HG03575 (cell line): Measurements from ENCODE around the gene DDIT4L.
"Not testable (repeated sequence)": the region's sequence is repeated elsewhere in the genome, so short reads cannot be mapped to it uniquely, and the experiment has no call there.

Experiments used
- ATAC-seq: cut with Tn5 transposase; IDR thresholded peaks from one replicate; pipeline ENCODE4 v1.9.1; 2021; ENCODE audit not compliant: unreplicated experiment, insufficient number of reproducible peaks, low FRiP score; ENCODE audit errors: extremely low read depth

DDIT4L gene

DNA sequence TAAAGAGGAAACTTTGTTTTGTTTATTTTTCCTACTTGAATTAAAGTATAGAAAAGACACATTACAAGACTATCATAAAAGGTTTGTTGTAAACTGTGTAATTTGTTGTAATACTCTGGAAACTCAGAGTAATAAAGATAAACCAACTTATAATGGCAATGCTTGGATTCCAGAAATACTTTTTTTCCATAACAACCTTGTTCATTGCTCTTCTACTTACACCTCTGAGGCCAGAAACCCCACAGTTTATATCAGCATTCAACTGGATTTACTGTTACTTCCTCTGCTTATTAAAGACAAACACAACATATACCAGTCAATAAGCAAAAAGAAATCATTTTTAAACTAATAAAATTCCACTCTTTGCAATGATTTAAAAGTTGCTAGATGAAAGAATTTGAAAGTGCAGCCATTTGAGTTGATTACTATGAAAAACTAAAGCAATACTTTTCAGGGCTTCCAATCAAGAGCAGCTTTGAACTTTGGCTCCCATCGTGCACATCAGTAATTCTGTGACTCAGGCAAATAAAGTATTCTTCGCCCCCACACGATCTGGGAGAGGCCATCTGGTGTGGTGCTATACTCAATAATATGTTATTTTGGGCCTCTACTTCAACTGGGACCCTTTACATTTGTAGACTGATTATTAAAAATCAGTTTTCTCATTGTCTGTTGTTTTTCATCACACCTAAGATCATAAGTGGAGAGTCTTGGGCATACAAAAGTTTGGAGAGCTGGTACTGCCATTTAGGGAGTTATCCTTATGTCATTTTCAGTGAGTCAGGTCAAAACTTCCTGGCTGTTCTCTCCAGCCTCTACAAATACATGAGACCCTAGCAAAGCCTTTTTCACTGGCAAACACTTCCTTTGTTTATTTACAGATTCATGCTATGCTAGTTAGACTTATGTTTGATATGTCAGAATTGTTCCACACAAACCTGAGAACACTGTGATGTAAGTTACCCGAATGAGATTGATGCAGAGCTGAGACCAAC lies 20.5 kb downstream of the DDIT4L start:
- no peak for ATAC-seq

DNA sequence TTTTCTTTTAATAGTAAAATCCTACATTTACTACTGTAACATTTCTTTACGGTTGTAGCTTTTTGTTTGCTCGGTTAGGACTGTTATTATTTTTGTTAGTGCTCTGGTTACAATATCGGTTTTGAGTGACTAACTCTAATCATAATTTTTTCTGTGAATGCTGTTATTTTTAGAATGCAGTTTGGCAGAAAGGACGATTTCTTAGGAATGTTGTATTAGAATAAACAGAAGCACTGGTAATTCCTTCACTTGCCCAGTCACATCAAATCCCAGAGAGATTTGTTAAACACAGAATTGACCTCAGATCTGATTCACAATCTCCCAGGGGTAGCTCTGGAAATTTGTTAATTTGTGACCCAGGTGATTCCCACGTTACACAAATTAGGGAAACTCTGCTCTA lies 21.7 kb downstream of the DDIT4L start:
- ATAC-seq: no peak

DNA sequence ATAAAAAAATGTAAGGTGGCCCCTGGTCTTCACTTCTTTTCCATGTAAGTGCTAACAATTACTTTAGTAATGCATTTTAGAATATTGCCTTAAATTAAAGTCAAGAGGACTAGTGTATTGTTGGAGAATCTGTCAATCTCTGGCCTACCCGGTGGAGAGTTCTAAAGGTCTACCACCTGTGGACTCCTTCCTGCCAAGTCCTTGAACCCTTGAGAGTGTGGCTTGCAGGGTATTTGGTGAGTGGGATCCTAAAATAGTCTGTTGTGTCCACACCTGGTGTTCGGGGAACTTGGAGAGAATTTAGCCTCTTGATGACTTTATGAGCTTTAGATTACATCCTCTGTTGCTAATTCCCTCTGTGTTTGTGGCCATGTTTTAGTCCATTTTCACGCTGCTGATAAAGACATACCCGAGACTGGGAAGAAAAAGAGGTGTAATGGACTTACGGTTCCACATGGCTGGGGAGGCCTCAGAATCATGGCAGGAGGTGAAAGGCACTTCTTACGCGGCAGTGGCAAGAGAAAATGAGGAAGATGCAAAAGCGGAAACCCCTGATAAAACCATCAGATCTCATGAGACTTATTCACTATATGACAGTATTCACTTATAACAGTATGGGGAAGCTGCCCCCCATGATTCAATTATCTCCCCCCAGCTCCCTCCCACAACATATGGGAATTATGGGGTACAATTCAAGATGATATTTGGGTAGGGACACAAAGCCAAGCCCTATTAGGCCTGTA lies 23.8 kb downstream of the DDIT4L start:
- no peak for ATAC-seq

DNA sequence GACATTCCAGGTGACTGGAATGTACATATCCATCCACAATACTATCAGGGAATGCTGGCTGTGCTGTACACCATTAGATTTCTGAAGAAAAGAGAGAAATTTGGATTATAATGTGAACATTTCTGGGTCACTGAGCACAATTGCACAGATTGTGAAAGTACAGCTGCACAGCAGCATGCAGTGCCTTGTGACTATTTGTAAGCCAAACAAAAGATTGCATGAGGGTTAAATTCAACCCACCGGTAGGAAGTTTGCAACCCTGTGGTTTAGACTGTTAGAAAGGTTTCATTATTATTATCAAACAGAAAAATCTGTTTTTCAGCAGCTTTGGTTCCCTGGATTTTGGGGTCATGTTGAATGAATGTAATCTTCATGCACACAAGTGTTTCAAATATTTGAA lies 24.5 kb downstream of the DDIT4L start:
- ATAC-seq: no peak

DNA sequence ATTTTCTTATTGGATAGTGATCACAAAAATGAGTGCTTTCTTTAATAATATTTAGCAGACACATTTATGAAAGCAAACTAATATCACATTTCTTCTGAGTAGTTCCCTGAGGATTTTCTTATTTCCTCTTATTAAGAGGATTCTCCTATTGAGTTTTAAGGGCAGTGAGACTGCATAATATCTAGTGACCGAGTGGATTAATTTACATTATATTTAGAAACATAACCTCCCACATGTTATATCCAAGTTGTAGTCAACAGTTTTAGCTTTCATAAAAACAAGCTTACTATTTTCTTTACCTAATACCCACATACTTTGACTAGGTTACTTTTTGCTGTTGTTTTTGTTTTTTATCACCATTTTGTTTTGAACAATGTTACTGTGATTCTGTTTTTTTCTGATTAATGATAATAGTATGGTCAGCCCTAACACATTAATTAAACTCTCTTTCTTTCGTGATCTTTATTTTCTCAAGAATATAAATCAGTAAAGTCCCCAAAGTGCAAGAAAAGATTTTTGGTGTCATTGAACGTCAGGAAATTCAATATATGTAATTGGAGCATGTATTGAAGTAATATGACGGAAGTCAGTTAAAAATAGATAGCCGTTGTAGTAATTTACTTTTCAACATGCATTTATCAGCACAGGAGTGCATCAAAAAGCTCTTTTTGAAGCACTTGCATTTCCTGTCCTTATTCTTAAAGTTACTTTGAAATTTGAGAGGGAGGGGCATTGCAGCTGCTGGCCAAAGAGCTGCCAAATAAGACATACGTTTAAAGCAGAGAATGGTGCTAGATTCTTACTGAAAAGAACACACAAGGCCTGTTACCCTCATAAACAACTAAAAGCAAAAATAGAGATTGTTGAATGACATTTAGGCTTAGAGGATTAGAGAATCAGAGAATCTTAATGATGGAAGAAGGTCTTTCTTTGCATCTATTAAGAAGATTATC lies 25.2 kb downstream of the DDIT4L start:
- ATAC-seq: no peak

DNA sequence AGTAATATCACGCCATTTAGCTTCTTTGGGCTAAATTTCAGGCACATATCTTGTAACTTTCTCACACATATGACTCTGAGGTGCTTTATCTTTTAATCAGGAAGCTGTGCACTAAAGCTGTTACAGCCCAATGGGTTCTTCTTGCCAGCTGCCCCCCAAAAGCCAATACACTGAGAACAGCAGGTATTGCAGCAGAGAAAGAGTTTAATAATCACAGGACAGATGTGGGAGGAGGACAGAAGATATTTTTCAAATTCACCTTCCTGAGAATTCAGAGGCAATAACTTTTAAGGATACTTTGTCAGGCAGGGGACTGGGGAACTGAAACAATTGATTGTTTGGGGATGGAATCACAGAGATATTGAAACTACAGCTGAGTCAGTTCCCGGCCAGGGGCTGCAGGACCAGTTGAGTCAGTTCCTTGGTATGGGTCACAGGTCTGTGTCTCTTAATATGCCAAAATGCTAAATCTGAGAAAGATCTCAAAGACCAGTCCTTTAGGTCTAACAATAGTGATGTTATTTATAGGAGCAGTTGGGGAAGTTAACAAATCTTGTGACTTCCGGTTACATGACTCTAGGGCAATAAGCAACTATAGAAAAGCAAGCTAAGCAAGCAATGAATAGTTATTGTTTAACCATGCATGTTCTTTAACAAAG lies 28.1 kb downstream of the DDIT4L start:
- ATAC-seq: peak; percentile 85

DNA sequence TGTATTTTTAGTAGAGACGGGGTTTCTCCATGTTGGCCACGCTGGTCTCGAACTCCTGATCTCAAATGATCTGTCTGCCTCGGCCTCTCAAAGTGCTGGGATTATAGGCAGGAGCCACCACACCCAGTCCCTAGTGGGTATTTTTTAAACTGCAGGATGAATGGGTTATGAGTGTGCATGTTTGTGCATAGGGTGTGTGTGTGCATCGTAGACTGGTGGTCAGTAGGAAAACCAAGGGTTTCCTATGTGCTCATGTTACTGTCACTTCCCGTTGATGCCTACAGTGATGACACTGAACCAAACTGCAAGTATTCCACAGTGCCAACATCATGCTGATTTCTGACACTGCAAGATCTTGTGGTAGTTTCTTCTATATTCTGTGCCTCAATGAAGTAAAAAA lies 41.1 kb downstream of the DDIT4L start:
- ATAC-seq: no peak

DNA sequence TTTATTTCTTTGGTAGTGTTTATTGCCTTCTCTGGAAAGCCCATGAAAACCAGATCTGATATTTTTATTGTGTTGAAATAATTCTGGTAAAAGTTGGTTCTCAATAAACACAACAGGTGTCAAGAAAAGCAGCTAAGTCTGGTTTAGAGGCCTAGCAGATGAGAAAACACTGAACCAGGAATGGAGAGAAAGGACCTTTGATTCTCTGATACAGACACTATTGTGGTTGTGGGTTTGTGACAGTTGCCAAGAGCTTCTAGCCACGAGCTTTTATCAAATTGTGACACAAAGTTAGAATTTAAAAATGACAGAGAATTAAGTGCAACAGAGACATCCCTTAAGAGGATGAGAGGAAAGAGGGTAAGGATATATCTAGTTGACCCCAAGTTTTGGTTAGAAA lies 42.6 kb downstream of the DDIT4L start:
- no peak for ATAC-seq

DNA sequence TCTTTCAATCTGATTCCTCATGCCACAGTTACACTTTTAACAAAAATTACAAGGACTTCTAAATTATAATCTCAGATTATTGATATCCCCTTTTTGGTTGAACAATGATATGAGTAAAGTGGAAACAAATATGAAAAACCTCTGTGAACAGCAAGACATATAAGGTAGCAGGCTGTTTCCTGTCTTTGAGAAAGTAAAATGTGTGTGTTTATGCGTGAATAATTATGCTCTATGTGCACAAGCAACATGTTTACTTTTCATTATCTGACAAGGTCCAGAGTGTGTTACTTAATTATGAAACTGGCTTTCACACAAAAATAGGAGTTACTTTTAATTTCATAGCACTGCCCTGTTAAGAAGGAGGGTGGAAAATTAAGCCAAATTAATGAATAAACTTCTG lies 43.1 kb downstream of the DDIT4L start:
- ATAC-seq: no peak

DNA sequence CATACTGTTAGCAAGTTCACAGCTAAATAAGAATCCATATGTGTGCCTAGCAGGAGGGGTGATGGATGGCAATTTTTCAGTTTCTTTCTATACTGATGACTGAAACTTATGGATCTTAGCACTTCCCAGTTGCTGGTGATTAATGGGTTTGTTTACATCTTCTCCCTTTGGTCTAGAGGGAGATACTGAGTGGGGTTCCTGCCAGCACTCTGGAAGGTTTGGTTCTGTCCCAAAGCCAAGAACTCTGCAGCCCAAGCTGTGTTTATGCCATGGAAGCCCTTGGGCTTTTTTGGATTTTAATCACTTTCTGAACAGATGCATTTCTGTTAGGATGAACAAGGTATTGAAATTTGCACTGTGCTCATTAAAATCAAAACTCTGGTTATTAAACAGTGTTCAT lies 43.5 kb downstream of the DDIT4L start:
- no peak for ATAC-seq

DNA sequence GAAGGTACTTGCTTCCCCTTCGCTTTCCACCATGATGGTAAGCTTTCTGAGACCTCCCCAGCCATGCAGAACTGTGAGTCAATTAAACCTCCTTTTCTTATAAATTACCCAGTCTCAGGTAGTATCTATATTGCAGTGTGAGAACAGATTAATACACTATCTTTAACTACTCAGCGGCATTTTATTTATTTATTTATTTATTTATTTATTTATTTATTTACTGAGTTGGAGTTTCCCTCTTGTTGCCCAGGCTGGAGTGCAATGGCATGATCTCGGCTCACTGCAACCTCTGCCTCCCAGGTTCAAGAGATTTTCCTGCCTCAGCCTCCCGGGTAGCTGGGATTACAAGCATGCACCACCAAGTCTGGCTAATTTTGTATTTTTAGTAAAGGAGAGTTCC lies 52.9 kb downstream of the DDIT4L start:
- ATAC-seq: not testable (repeated sequence)
